OCI-LY3 (cell line): Measurements from ENCODE around the gene GCLM.
A peak's percentile ranks its signal among the peaks of the same experiment; 100 is the strongest.

Experiments
- EZH2phosphoT487 ChIP-seq: fragments of 200-600 bp; shearing (Covaris generic); IDR thresholded peaks from 2 replicates; pipeline ENCODE4 v1.6.1; 2018; ENCODE audit warnings: antibody characterized with exemption, mixed run types, low read depth
- TF ChIP-seq, protein P1 (sequence below): fragments of 200-600, 300-600 bp; sonication (generic); IDR thresholded peaks from 2 replicates; pipeline ENCODE4 v1.5.1; 2014; ENCODE audit warnings: antibody characterized with exemption, low read length, low read depth

DNA sequence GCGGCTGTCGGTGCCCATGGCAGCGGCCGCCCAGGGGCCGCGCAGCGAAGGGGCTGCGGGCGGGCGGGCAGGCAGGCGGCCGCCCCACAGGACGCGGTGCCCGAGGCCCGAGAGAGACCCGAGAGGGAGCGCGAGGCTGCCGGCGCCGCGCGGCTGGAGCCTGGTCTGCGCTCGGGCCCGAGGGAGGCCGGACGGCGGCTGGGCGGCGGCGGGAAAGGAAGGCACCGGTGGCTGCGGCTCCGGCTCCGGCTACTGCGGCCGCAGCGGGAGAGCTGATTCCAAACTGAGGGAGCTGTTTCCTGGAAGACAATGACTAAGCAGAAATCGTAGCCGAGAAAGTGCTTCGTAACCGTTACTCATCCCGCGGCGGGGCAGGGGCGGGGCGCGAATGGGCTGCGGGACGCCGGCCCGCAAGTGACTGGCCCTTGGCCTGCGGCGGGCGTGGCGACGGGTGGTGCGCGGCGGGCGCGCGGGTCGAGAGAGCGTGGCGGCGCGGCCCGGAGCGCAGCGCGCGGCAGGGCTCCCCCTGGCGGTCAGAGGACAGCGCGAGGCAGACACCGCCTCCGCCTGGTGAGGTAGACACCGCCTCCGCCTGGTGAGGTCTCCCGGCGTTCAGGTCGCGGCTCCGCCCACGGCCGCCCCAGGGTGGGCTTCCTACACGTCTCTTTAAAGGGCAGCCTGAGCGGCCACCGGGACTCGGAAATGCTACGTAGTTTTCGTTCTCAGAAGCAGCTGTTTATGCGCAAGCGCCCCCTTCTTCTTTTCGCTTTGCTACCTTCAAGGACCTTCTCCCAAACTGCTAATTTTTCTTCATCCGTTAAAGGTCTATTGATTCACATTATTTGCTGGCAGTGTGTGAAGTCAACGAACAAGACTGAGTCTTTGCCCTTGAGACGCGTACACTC lies at the start of gene GCLM:
- TF ChIP-seq, protein P1, sequence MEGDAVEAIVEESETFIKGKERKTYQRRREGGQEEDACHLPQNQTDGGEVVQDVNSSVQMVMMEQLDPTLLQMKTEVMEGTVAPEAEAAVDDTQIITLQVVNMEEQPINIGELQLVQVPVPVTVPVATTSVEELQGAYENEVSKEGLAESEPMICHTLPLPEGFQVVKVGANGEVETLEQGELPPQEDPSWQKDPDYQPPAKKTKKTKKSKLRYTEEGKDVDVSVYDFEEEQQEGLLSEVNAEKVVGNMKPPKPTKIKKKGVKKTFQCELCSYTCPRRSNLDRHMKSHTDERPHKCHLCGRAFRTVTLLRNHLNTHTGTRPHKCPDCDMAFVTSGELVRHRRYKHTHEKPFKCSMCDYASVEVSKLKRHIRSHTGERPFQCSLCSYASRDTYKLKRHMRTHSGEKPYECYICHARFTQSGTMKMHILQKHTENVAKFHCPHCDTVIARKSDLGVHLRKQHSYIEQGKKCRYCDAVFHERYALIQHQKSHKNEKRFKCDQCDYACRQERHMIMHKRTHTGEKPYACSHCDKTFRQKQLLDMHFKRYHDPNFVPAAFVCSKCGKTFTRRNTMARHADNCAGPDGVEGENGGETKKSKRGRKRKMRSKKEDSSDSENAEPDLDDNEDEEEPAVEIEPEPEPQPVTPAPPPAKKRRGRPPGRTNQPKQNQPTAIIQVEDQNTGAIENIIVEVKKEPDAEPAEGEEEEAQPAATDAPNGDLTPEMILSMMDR: peak; percentile 60
- TF ChIP-seq EZH2phosphoT487: no peak
